H9 (cell line): ENCODE data around the gene PTPRK. TPM values are rescaled to one million over a fixed set of nuclear protein-coding genes. Genes with fewer than 3 reads are reported as not detected.

ENCODE experiments used
- DNase-seq: peaks from one replicate; pipeline ENCODE4 v3.0.0-alpha.2; 2017
- H2AFZ ChIP-seq: one replicate; pipeline ENCODE4 v1.6.1; 2013; ENCODE audit warnings: mild to moderate bottlenecking, low read length, control low read depth, moderate library complexity
- H2AK5ac ChIP-seq: 2 replicates; pipeline ENCODE4 v1.6.1; 2013; ENCODE audit warnings: low read length, control low read depth, mixed read lengths; ENCODE audit not compliant: insufficient read length
- H2BK120ac ChIP-seq: one replicate; pipeline ENCODE4 v1.6.1; 2013; ENCODE audit warnings: low read depth, mild to moderate bottlenecking, low read length, control low read depth, inconsistent platforms; ENCODE audit not compliant: poor library complexity, severe bottlenecking
- H2BK12ac ChIP-seq: 2 replicates; pipeline ENCODE4 v1.6.1; 2013; ENCODE audit warnings: low read length, control low read depth, mixed read lengths, low read depth; ENCODE audit not compliant: insufficient read length
- H2BK15ac ChIP-seq: 2 replicates; pipeline ENCODE4 v1.6.1; 2013; ENCODE audit warnings: low read depth, low read length, control low read depth
- H2BK20ac ChIP-seq: one replicate; pipeline ENCODE4 v1.6.1; 2013; ENCODE audit warnings: low read depth, mild to moderate bottlenecking, low read length, control low read depth, inconsistent platforms; ENCODE audit not compliant: poor library complexity, severe bottlenecking
- H2BK5ac ChIP-seq: 2 replicates; pipeline ENCODE4 v1.6.1; 2013; ENCODE audit warnings: low read length, control low read depth, mixed read lengths; ENCODE audit not compliant: insufficient read length
- H3K14ac ChIP-seq: 2 replicates; pipeline ENCODE4 v1.6.1; 2013; ENCODE audit warnings: low read length, control low read depth; ENCODE audit not compliant: insufficient read depth
- H3K18ac ChIP-seq: 2 replicates; pipeline ENCODE4 v1.6.1; 2013; ENCODE audit warnings: low read depth, mild to moderate bottlenecking, mixed read lengths, low read length, control low read depth; ENCODE audit not compliant: insufficient read length
- H3K23ac ChIP-seq: 2 replicates; pipeline ENCODE4 v1.6.1; 2013; ENCODE audit warnings: low read length, control low read depth, mixed read lengths, low read depth; ENCODE audit not compliant: insufficient read length
- H3K23me2 ChIP-seq: 2 replicates; pipeline ENCODE4 v1.6.1; 2013; ENCODE audit warnings: low read depth, mild to moderate bottlenecking, mixed read lengths, low read length, control low read depth; ENCODE audit not compliant: insufficient read length, poor library complexity, severe bottlenecking
- H3K27ac ChIP-seq: 2 replicates; pipeline ENCODE4 v1.5.1; 2013; ENCODE audit warnings: low read length, control low read depth, mixed read lengths, low read depth; ENCODE audit not compliant: insufficient read length
- H3K27me3 ChIP-seq: 2 replicates; pipeline ENCODE4 v1.6.1; 2013; ENCODE audit warnings: low read length, control low read depth, inconsistent platforms; ENCODE audit not compliant: insufficient read depth
- H3K4ac ChIP-seq: 2 replicates; pipeline ENCODE4 v1.6.1; 2013; ENCODE audit warnings: low read depth, mild to moderate bottlenecking, control low read depth, inconsistent platforms, low read length, moderate library complexity
- H3K4me1 ChIP-seq: 2 replicates; pipeline ENCODE4 v1.6.1; 2013; ENCODE audit warnings: low read length, control low read depth, inconsistent platforms; ENCODE audit not compliant: insufficient read depth
- H3K4me2 ChIP-seq: 2 replicates; pipeline ENCODE4 v1.6.1; 2013; ENCODE audit warnings: low read length, control low read depth, mixed read lengths; ENCODE audit not compliant: insufficient read length, insufficient read depth
- H3K56ac ChIP-seq: 2 replicates; pipeline ENCODE4 v1.6.1; 2013; ENCODE audit warnings: low read depth, mild to moderate bottlenecking, mixed read lengths, low read length, control low read depth; ENCODE audit not compliant: insufficient read length
- H3K79me1 ChIP-seq: 2 replicates; pipeline ENCODE4 v1.6.1; 2013; ENCODE audit warnings: low read depth, mild to moderate bottlenecking, moderate library complexity, low read length, control low read depth, inconsistent platforms; ENCODE audit not compliant: insufficient read depth, poor library complexity, severe bottlenecking
- H3K79me2 ChIP-seq: 2 replicates; pipeline ENCODE4 v1.6.1; 2013; ENCODE audit warnings: low read length, control low read depth, inconsistent platforms; ENCODE audit not compliant: insufficient read depth
- H3K9ac ChIP-seq: 2 replicates; pipeline ENCODE4 v1.6.1; 2013; ENCODE audit warnings: low read length, control low read depth, mixed read lengths; ENCODE audit not compliant: insufficient read length; ENCODE audit errors: extremely low read depth
- H3K9me3 ChIP-seq: one replicate; pipeline ENCODE4 v1.6.1; 2013; ENCODE audit warnings: low read depth, low read length, inconsistent platforms; ENCODE audit not compliant: control insufficient read depth
- H3T11ph ChIP-seq: one replicate; pipeline ENCODE4 v1.6.1; 2013; ENCODE audit warnings: mild to moderate bottlenecking, low read length, control low read depth, inconsistent platforms
- H4K20me1 ChIP-seq: one replicate; pipeline ENCODE4 v1.6.1; 2013; ENCODE audit not compliant: control insufficient read depth, insufficient read length, insufficient read depth
- H4K5ac ChIP-seq: 2 replicates; pipeline ENCODE4 v1.6.1; 2013; ENCODE audit warnings: low read depth, mild to moderate bottlenecking, mixed read lengths, low read length, control low read depth; ENCODE audit not compliant: insufficient read length
- H4K8ac ChIP-seq: replicated peaks from 2 replicates; pipeline ENCODE4 v1.6.1; 2013; ENCODE audit warnings: low read length, control low read depth, mixed read lengths, low read depth; ENCODE audit not compliant: insufficient read length
- H4K91ac ChIP-seq: 2 replicates; pipeline ENCODE4 v1.6.1; 2013; ENCODE audit warnings: low read depth, mild to moderate bottlenecking, moderate library complexity, mixed read lengths, low read length, control low read depth; ENCODE audit not compliant: insufficient read length
- H3K27ac Mint-ChIP-seq, 3 experiments: 2 replicates in 2 of 3; 3 replicates in 1 of 3; pipeline ENCODE4 v1.8.0; 2020 to 2021; ENCODE audit warnings: mixed read lengths in 3 of 3, mild to moderate bottlenecking in 1 of 3, moderate library complexity in 1 of 3
- H3K27me3 Mint-ChIP-seq: 2 replicates; pipeline ENCODE4 v1.8.0; 2021; ENCODE audit warnings: low read depth, mild to moderate bottlenecking, moderate library complexity, mixed read lengths
- H3K36me3 Mint-ChIP-seq, 3 experiments: 2 replicates in 2 of 3; 3 replicates in 1 of 3; pipeline ENCODE4 v1.8.0; 2020 to 2021; ENCODE audit warnings: low read depth in 3 of 3, mixed read lengths in 3 of 3; ENCODE audit not compliant: insufficient read depth in 1 of 3
- H3K4me1 Mint-ChIP-seq, 2 experiments: 2 replicates each; pipeline ENCODE4 v1.8.0; 2020; ENCODE audit warnings: mixed read lengths in 2 of 2
- H3K4me3 Mint-ChIP-seq, 2 experiments: 2 replicates in 1 of 2; 3 replicates in 1 of 2; pipeline ENCODE4 v1.8.0; 2020 to 2021; ENCODE audit warnings: mild to moderate bottlenecking in 2 of 2, mixed read lengths in 2 of 2, moderate library complexity in 1 of 2
- H3K9me3 Mint-ChIP-seq, 2 experiments: 2 replicates in 1 of 2; 3 replicates in 1 of 2; pipeline ENCODE4 v1.8.0; 2020; ENCODE audit warnings: mild to moderate bottlenecking in 2 of 2, mixed read lengths in 2 of 2, moderate library complexity in 1 of 2
- WGBS: extraction: QIAGEN DNeasy Blood & Tissue Kit; methylation state at CpG from one replicate; pipeline ENCODE4 v1.1.7; 2013; ENCODE audit warnings: missing lambda C conversion rate, low lambda C conversion rate, mixed read lengths; ENCODE audit not compliant: insufficient read length; ENCODE audit errors: extremely low coverage; 5-methylcytosine and 5-hydroxymethylcytosine counted together
- total RNA-seq: library from RNA; stranded (reverse); gene quantifications from 2 replicates; pipeline ENCODE4 v1.2.1, GENCODE V29; 2021
- TF ChIP-seq, protein P1 (sequence below): fragments of 200-600 bp; sonication (generic); conservative IDR thresholded peaks from 3 replicates; pipeline ENCODE4 v1.8.0; 2021; ENCODE audit warnings: antibody characterized with exemption, mild to moderate bottlenecking

Gene PTPRK
- total RNA-seq, 1 experiment from 2014 or later = 47.9 TPM

DNA sequence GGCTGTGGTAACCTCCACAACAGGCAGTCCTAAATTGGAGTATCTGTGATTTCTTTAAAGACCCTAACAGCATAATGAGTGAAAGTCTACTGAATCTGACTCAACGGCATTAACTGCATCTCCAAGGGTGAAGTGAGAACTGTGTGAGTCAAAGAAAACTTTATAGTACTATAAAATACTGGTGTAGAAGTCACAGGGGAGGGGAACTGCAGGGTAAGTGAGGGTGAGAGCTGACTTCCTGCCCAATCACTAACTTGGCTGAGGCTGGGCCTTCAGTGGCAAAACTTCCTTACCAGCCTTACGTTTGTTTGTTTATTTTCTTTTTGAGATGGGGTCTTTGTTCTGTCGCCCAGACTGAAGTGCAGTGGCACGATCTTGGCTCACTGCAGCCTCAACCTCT, 109.8 kb downstream of the PTPRK start:
- no peaks in the 10 kb centered on the region for H3K9me3 Mint-ChIP-seq
- no peak overlapping the region for H4K91ac ChIP-seq
- H3K27ac ChIP-seq = no peak overlapping the region
- no peaks in the 10 kb centered on the region for H3K27me3 Mint-ChIP-seq
- no peaks in the 10 kb centered on the region for H3K79me1 ChIP-seq
- no peaks in the 10 kb centered on the region for H3K36me3 Mint-ChIP-seq
- no peaks in the 10 kb centered on the region for H3K9me3 ChIP-seq
- no peak for DNase-seq
- H2BK5ac ChIP-seq = no peak overlapping the region
- H2AK5ac ChIP-seq = no peak overlapping the region
- H3K14ac ChIP-seq = no peak overlapping the region
- H3K56ac ChIP-seq = no peak overlapping the region
- H2BK12ac ChIP-seq = no peak overlapping the region
- H4K5ac ChIP-seq = no peak overlapping the region
- no peaks in the 10 kb centered on the region for H3K23me2 ChIP-seq
- no peaks in the 10 kb centered on the region for H4K20me1 ChIP-seq
- H3K9ac ChIP-seq = no peak overlapping the region
- whole genome bisulfite sequencing = no CpG with 5 or more reads among the region's 4 CpGs
- no peak overlapping the region for H4K8ac ChIP-seq
- TF ChIP-seq, protein P1, sequence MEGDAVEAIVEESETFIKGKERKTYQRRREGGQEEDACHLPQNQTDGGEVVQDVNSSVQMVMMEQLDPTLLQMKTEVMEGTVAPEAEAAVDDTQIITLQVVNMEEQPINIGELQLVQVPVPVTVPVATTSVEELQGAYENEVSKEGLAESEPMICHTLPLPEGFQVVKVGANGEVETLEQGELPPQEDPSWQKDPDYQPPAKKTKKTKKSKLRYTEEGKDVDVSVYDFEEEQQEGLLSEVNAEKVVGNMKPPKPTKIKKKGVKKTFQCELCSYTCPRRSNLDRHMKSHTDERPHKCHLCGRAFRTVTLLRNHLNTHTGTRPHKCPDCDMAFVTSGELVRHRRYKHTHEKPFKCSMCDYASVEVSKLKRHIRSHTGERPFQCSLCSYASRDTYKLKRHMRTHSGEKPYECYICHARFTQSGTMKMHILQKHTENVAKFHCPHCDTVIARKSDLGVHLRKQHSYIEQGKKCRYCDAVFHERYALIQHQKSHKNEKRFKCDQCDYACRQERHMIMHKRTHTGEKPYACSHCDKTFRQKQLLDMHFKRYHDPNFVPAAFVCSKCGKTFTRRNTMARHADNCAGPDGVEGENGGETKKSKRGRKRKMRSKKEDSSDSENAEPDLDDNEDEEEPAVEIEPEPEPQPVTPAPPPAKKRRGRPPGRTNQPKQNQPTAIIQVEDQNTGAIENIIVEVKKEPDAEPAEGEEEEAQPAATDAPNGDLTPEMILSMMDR = no peak
- H3K23ac ChIP-seq = no peak overlapping the region
- H2BK20ac ChIP-seq = no peak overlapping the region
- no peaks in the 10 kb centered on the region for H3K27me3 ChIP-seq
- H3K4me3 Mint-ChIP-seq = no peak overlapping the region
- no peak overlapping the region for H3T11ph ChIP-seq
- no peak overlapping the region for H2AFZ ChIP-seq
- H3K4me1 ChIP-seq = no peaks in the 10 kb centered on the region; the same call in 1 of the 2 replicates
- no peak overlapping the region for H3K4me2 ChIP-seq
- no peak overlapping the region for H2BK15ac ChIP-seq
- H3K27ac Mint-ChIP-seq = peak overlapping the region; percentile 10 to 91 (median 45); a peak in 3 of 7 replicates
- no peak overlapping the region for H2BK120ac ChIP-seq
- no peak overlapping the region for H3K4ac ChIP-seq
- H3K18ac ChIP-seq = no peak overlapping the region
- H3K4me1 Mint-ChIP-seq = peaks cover 11 to 14% of the 10 kb centered on the region in 2 experiments
- H3K79me2 ChIP-seq = peaks cover 4% of the 10 kb centered on the region; the same call in 1 of the 2 replicates
